Neutrophil (primary cell): ENCODE results near the gene LUZP4.
"Not testable (repeated sequence)": the region's sequence is repeated elsewhere in the genome, so short reads cannot be mapped to it uniquely, and the experiment has no call there.

ENCODE experiments used
- H3K27ac ChIP-seq: fragments of 200-600 bp; sonication (generic); 2 replicates; pipeline ENCODE4 v1.5.1; 2016; ENCODE audit warnings: mild to moderate bottlenecking, moderate library complexity
- H3K27me3 ChIP-seq: fragments of 200-600 bp; sonication (generic); 2 replicates; pipeline ENCODE4 v1.6.0; 2016; ENCODE audit warnings: mild to moderate bottlenecking
- H3K36me3 ChIP-seq: fragments of 200-600 bp; sonication (generic); 2 replicates; pipeline ENCODE4 v1.5.1; 2017
- H3K4me1 ChIP-seq, 2 experiments: fragments of 200-600 bp in 1 of 2; sonication (generic) in 1 of 2; 1 replicate in 1 of 2; 2 replicates in 1 of 2; pipeline versions ENCODE4 v1.5.1 to v1.6.1; 2013 to 2016; ENCODE audit warnings: low read depth in 1 of 2, low read length in 1 of 2, mild to moderate bottlenecking in 1 of 2, moderate library complexity in 1 of 2; ENCODE audit not compliant: control insufficient read depth in 1 of 2, insufficient read depth in 1 of 2
- H3K4me3 ChIP-seq, 2 experiments: fragments of 200-600 bp in 1 of 2; sonication (generic) in 1 of 2; 1 replicate in 1 of 2; 2 replicates in 1 of 2; pipeline ENCODE4 v1.5.1; 2013 to 2016; ENCODE audit warnings: low read depth in 1 of 2, low read length in 1 of 2, mild to moderate bottlenecking in 1 of 2, moderate library complexity in 1 of 2
- H3K9me3 ChIP-seq: fragments of 200-600 bp; sonication (generic); 2 replicates; pipeline ENCODE4 v1.5.1; 2016
- TF ChIP-seq, protein P1 (sequence below): fragments of 200-600 bp; sonication (generic); IDR thresholded peaks from 2 replicates; pipeline ENCODE4 v1.5.1; 2016; ENCODE audit warnings: antibody characterized with exemption

Gene LUZP4

DNA sequence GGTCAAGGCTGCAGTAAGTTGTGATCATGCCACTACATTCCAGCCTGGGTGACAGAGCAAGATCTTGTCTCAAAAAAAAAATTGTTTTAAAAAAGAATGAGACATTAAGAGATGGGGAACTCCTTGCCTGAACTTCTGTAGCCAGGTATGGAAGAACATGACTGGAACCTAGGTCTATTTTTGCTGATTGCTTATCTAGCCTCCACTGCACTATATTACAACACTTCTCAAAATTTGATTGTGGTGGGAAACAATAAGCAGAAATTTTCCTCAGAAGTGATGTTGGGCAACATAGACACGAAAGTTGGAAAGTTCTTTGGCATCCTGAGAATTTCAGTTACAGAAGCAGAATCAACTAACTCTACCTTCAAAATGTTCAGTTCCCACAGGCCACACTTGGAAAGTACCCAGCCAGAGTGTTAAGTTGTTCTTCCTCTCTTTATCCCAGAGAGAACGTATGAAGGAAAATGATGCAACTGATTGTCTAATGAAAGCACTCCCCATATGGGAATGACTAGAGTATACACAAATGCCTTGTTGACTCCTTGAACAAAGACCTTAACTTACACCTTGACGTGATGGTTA is 50.0 kb downstream of the LUZP4 start:
- Histone ChIP-seq H3K4me1 (no peaks in the 10 kb centered on the region), H3K4me3 (no peak overlapping the region), H3K9me3 (no peaks in the 10 kb centered on the region), H3K27me3 (no peaks in the 10 kb centered on the region), H3K36me3 (no peaks in the 10 kb centered on the region), H3K27ac (no peak overlapping the region)
- TF ChIP-seq, protein P1, sequence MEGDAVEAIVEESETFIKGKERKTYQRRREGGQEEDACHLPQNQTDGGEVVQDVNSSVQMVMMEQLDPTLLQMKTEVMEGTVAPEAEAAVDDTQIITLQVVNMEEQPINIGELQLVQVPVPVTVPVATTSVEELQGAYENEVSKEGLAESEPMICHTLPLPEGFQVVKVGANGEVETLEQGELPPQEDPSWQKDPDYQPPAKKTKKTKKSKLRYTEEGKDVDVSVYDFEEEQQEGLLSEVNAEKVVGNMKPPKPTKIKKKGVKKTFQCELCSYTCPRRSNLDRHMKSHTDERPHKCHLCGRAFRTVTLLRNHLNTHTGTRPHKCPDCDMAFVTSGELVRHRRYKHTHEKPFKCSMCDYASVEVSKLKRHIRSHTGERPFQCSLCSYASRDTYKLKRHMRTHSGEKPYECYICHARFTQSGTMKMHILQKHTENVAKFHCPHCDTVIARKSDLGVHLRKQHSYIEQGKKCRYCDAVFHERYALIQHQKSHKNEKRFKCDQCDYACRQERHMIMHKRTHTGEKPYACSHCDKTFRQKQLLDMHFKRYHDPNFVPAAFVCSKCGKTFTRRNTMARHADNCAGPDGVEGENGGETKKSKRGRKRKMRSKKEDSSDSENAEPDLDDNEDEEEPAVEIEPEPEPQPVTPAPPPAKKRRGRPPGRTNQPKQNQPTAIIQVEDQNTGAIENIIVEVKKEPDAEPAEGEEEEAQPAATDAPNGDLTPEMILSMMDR = no peak

DNA sequence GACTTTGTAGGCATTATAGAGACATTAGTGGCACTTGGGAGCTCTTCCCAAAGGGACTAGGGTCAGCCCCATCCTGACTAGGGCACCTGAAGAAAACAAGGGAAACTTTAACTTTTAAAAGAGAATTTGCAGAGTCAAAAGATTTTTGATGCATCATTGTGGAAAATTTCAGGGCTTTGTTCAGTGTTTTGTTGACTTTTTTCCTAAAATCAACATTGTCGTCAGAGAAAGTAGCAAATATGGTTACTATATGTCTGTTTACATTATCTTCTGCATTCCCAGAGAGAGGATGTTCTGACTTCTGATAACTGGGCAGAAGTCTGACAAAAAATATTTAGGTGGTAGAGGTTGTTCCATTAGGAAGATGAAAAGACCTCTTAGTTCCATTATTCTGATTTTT is 51.9 kb downstream of the LUZP4 start:
- no peaks in the 10 kb centered on the region for H3K36me3 ChIP-seq
- H3K27me3 ChIP-seq = no peaks in the 10 kb centered on the region
- no peaks in the 10 kb centered on the region for H3K4me1 ChIP-seq
- no peak overlapping the region for H3K27ac ChIP-seq
- H3K9me3 ChIP-seq = no peaks in the 10 kb centered on the region
- H3K4me3 ChIP-seq = no peak overlapping the region
- TF ChIP-seq, protein P1 = no peak

DNA sequence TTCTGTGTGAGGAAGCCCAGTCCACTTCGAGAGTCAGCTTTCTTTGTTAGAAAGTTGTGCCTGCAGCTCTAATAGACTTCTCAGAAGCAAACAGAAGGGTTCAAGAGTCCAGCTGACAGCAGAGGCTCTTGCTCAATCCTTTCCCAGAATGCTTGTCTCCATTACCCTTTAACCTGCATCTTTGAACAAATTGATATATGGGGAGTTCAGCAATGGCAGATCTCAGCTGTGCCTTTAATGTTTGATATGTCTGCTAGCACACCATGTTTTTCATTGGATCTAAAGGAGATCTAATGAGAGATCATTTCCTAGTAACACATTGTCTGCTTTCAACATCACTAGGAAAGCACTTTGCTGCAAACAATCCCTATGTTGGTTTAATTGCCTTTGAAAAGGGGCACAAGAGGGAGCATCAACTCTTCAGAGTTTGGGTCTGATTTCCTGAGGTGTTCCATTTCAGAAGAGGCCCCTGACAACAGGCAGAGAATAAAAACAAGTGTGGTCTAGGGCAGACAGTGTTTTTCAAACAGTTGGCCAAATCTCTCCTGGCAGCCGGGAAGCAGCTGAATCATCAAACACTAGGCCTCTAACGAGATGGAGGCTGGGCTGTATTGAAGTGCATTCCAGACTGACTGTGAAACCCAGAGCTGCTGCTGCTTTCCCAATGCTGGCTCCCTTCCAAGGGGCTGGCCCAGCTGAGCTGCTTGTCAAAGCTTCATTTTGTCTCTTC is 55.5 kb downstream of the LUZP4 start:
- TF ChIP-seq, protein P1 = no peak
- Histone ChIP-seq H3K4me1 (no peaks in the 10 kb centered on the region), H3K36me3 (no peaks in the 10 kb centered on the region), H3K27me3 (no peaks in the 10 kb centered on the region), H3K4me3 (no peak overlapping the region), H3K9me3 (no peaks in the 10 kb centered on the region), H3K27ac (no peak overlapping the region)

- H3K36me3 ChIP-seq = no peaks in the 10 kb centered on the region
- no peaks in the 10 kb centered on the region for H3K4me1 ChIP-seq
- H3K4me3 ChIP-seq = no peak overlapping the region
- H3K27me3 ChIP-seq = no peaks in the 10 kb centered on the region
- TF ChIP-seq, protein P1 = no peak
- no peak overlapping the region for H3K27ac ChIP-seq
- H3K9me3 ChIP-seq = no peaks in the 10 kb centered on the region
These were observed 56.1 kb downstream of the LUZP4 start for GRCh38 chrX:115345615-115346014.

DNA sequence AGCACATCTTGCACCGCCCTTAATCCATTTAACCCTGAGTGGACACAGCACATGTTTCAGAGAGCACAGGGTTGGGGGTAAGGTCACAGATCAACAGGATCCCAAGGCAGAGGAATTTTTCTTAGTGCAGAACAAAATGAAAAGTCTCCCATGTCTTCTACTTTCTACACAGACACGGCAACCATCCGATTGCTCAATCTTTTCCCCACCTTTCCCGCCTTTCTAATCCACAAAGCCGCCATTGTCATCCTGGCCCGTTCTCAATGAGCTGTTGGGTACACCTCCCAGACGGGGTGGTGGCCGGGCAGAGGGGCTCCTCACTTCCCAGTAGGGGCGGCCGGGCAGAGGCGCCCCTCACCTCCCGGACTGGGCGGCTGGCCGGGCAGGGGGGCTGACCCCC is 57.2 kb downstream of the LUZP4 start:
- H3K27me3 ChIP-seq, H3K4me1 ChIP-seq, H3K4me3 ChIP-seq, H3K9me3 ChIP-seq, H3K27ac ChIP-seq, H3K36me3 ChIP-seq: not testable (repeated sequence)

- H3K36me3 ChIP-seq = no peaks in the 10 kb centered on the region
- TF ChIP-seq, protein P1 = no peak
These were observed 59.1 kb downstream of the LUZP4 start for GRCh38 chrX:115348446-115349225.

More at GRCh38 chrX:115348446-115349225, 59.1 kb downstream of the LUZP4 start:
- Histone ChIP-seq H3K4me1 (no peaks in the 10 kb centered on the region), H3K9me3 (no peaks in the 10 kb centered on the region), H3K27ac (no peak overlapping the region), H3K27me3 (no peaks in the 10 kb centered on the region), H3K4me3 (no peak overlapping the region)
